Uterus (tissue), 4 donors: ENCODE measurements around the gene LTBP1. TPM values are rescaled to one million over a fixed set of nuclear protein-coding genes. Genes with fewer than 3 reads are reported as not detected.

Experiments used
- DNase-seq, 2 donors: peaks; one replicate each; pipeline ENCODE4 v3.0.0-alpha.2; 2019 to 2020
- H3K27ac ChIP-seq, 2 donors: fragments of 200-600 bp; sonication (generic); 1 replicate in 1 of 2; 2 replicates in 1 of 2; pipeline ENCODE4 v1.5.1; 2016 to 2018
- H3K27me3 ChIP-seq, 2 donors: fragments of 200-600 bp; sonication (generic); one replicate each; pipeline ENCODE4 v1.5.1; 2018 to 2019; ENCODE audit warnings: control low read depth in 1 of 2
- H3K36me3 ChIP-seq, 2 donors: fragments of 200-600 bp; sonication (generic); one replicate each; pipeline ENCODE4 v1.5.1; 2019; ENCODE audit warnings: control low read depth in 1 of 2
- H3K4me1 ChIP-seq, 2 donors: fragments of 200-600 bp; sonication (generic); one replicate each; pipeline ENCODE4 v1.5.1; 2018 to 2019; ENCODE audit warnings: control low read depth in 1 of 2
- H3K4me3 ChIP-seq, 2 donors: fragments of 200-600 bp; sonication (generic); 1 replicate in 1 of 2; 2 replicates in 1 of 2; pipeline ENCODE4 v1.5.1; 2018 to 2019; ENCODE audit warnings: mild to moderate bottlenecking in 1 of 2
- H3K9me3 ChIP-seq, 2 donors: fragments of 200-600 bp; sonication (generic); one replicate each; pipeline ENCODE4 v1.5.1; 2019; ENCODE audit warnings: control low read depth in 1 of 2
- CTCF ChIP-seq, 4 experiments: fragments of 200-600 bp in 2 of 4; fragments of 450-650 bp in 2 of 4; sonication (generic) in 2 of 4; IDR thresholded peaks; one replicate each; pipeline ENCODE4 v1.5.1; 2016 to 2019; ENCODE audit warnings: antibody characterized with exemption in 4 of 4, mild to moderate bottlenecking in 2 of 4, moderate library complexity in 1 of 4
- POLR2A ChIP-seq, 2 donors: fragments of 450-650 bp; IDR thresholded peaks; one replicate each; pipeline ENCODE4 v1.6.1; 2016; ENCODE audit warnings: antibody characterized with exemption in 2 of 2, mild to moderate bottlenecking in 1 of 2, moderate library complexity in 1 of 2
- intact Hi-C: fragments of 100-400 bp; cut with DNase I; formaldehyde crosslinking; loops from one replicate; pipeline ENCODE4 v1.15.1; 2023; ENCODE audit warnings: low total_unique reads
- total RNA-seq, 4 donors: library from RNA; depleted of rRNA in 3 of 4; stranded (reverse); fragments of >200 nt in 3 of 4; gene quantifications; one replicate each; pipeline versions ENCODE4 v1.1.0 to v1.2.4, GENCODE V29; 2014 to 2023
- donor health status: DM: yes; HTN: yes; CAD: no.

Gene LTBP1
- total RNA-seq, 4 donors from 2014 or later: 72.5 to 322 (median 92.2) TPM

DNA sequence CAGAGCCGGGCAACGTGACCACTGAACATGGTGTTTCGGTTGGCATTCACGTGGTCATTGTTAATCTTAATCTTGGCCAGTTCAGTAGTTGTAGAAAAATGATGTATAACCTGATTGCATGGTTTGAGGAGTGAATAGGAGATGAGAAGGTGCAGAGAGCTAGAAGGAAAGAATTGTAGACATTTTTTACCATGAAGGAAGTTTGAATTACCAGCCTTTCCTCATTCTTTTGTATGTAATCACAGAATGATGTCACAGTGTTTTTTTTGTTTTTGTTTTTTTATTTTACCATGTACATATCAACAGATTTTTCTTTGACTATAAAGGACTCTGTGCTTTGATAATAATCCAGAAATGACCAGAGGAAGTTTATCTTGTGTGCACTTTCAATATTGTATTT lies 126.3 kb downstream of the LTBP1 start:
- intact Hi-C loops: no loop called here
- Histone ChIP-seq H3K27me3 (no peaks in the 10 kb centered on the region), H3K4me3 (no peak overlapping the region), H3K9me3 (no peaks in the 10 kb centered on the region), H3K4me1 (peaks cover 0 to 5% of the 10 kb centered on the region in 2 donors), H3K36me3 (no peaks in the 10 kb centered on the region), H3K27ac (no peak overlapping the region)
- DNase-seq: no peak
- no peak for TF ChIP-seq POLR2A (IDR thresholded peaks at IDR 0.05)
- TF ChIP-seq CTCF (IDR thresholded peaks at IDR 0.05): no peak

DNA sequence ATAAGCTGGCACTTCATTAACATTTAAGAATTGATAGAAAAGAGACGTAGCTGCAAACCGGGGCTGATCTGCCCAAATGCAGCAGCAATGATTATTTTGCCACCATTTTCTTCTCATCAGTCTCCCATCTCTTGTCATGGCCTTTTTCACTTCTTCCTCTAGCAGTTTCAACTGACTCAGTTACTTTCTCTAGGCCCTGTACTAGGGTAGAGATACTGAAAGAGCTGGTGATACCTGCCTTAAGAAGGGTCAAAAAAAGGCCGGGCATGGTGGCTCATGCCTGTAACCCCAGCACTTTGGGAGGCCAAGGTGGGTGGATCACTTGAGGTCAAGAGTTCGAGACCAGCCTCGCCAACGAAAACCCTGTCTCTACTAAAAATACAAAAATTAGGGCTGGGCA lies 127.4 kb downstream of the LTBP1 start:
- intact Hi-C loops: no loop called here
- no peak for DNase-seq
- no peaks in the 10 kb centered on the region for H3K27me3 ChIP-seq
- TF ChIP-seq POLR2A (IDR thresholded peaks at IDR 0.05) (no peak), CTCF (IDR thresholded peaks at IDR 0.05) (no peak)
- no peak overlapping the region for H3K4me3 ChIP-seq
- H3K4me1 ChIP-seq: peaks cover 0 to 5% of the 10 kb centered on the region in 2 donors
- H3K9me3 ChIP-seq: no peaks in the 10 kb centered on the region
- H3K27ac ChIP-seq: no peak overlapping the region
- H3K36me3 ChIP-seq: no peaks in the 10 kb centered on the region

GRCh38 chr2:33077311-33077710 lies 130.6 kb downstream of the LTBP1 start:
- Histone ChIP-seq H3K27ac (no peak overlapping the region), H3K27me3 (no peaks in the 10 kb centered on the region), H3K9me3 (no peaks in the 10 kb centered on the region), H3K36me3 (no peaks in the 10 kb centered on the region), H3K4me3 (no peak overlapping the region), H3K4me1 (no peaks in the 10 kb centered on the region)
- no peak for DNase-seq
- no peak for TF ChIP-seq POLR2A (IDR thresholded peaks at IDR 0.05)
- TF ChIP-seq CTCF (IDR thresholded peaks at IDR 0.05): no peak
- intact Hi-C loops: no loop called here

- DNase-seq: no peak
- Histone ChIP-seq H3K9me3 (no peaks in the 10 kb centered on the region), H3K4me1 (no peaks in the 10 kb centered on the region), H3K27ac (no peak overlapping the region), H3K36me3 (no peaks in the 10 kb centered on the region), H3K27me3 (no peaks in the 10 kb centered on the region), H3K4me3 (no peak overlapping the region)
- no peak for TF ChIP-seq CTCF (IDR thresholded peaks at IDR 0.05)
- TF ChIP-seq POLR2A (IDR thresholded peaks at IDR 0.05): no peak
- intact Hi-C loops: no loop called here
These were observed 131.1 kb downstream of the LTBP1 start for GRCh38 chr2:33077844-33078243.

DNA sequence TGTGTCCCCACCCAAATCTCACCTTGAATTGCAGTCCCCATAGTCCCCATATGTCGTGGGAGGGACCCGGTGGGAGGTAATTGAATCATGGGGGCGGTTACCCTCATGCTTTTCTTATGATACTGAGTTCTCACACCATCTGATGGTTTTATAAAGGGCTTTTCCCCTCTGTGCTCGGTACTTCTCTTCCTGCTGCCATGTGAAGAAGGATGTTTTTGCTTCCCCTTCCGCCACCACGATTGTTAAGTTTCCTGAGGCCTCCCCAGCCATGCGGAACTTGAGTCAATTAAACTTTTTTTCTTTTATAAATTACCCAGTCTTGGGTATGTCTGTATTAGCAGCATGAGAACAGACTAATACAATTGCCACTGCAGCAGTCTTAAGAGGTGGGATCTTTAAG lies 134.9 kb downstream of the LTBP1 start:
- no peak overlapping the region for H3K27ac ChIP-seq
- H3K4me1 ChIP-seq: no peaks in the 10 kb centered on the region
- no peaks in the 10 kb centered on the region for H3K27me3 ChIP-seq
- no peaks in the 10 kb centered on the region for H3K9me3 ChIP-seq
- DNase-seq: no peak
- H3K36me3 ChIP-seq: no peaks in the 10 kb centered on the region
- H3K4me3 ChIP-seq: no peak overlapping the region
- intact Hi-C loops: no loop called here
- no peak for TF ChIP-seq POLR2A (IDR thresholded peaks at IDR 0.05)
- TF ChIP-seq CTCF (IDR thresholded peaks at IDR 0.05): no peak
